IMR-90 (cell line): ENCODE measurements around the gene TMCC3. TPM values are rescaled to one million over a fixed set of nuclear protein-coding genes. Genes with fewer than 3 reads are reported as not detected.

Source experiments
- ATAC-seq: fragments of 200-7000 bp; cut with Tn5 transposase; 2 replicates; pipeline ENCODE4 v1.9.1; 2020; ENCODE audit warnings: low read depth, mild to moderate bottlenecking, moderate library complexity
- BruUV-seq: library from RNA; stranded (reverse); fragments of 400-500 nt; replicated peaks from 2 replicates; lab custom pipeline; 2021; lab: Mats Ljungman, UMichigan
- CTCF ChIA-PET: fragments of 300-600 bp; formaldehyde crosslinking; extraction: SDS; loops from one replicate; lab custom pipeline; 2021; ENCODE audit warnings: antibody characterized with exemption; lab: Yijun Ruan, JAX
- POLR2A ChIA-PET: fragments of 300-600 bp; sonication (Branson Sonifier 250); formaldehyde crosslinking; loops from one replicate; lab custom pipeline; 2022; ENCODE audit warnings: antibody characterized with exemption; ENCODE audit not compliant: unreplicated experiment; lab: Charles Lee
- DNase-seq: peaks from one replicate; pipeline ENCODE4 v3.0.0; 2013
- H2AFZ ChIP-seq: replicated peaks from 2 replicates; pipeline ENCODE3; 2013; ENCODE audit warnings: low read length, mild to moderate bottlenecking; ENCODE audit not compliant: poor library complexity
- H2AK5ac ChIP-seq: 2 replicates; pipeline ENCODE4 v1.6.1; 2013; ENCODE audit warnings: low read depth, low read length, inconsistent platforms
- H2AK9ac ChIP-seq: replicated peaks from 2 replicates; pipeline ENCODE3; 2013; ENCODE audit warnings: mild to moderate bottlenecking, low read depth, low read length, moderate library complexity; ENCODE audit not compliant: poor library complexity
- H2BK120ac ChIP-seq: 2 replicates; pipeline ENCODE4 v1.6.1; 2013; ENCODE audit warnings: low read depth, low read length, inconsistent platforms
- H2BK15ac ChIP-seq: 3 replicates; pipeline ENCODE4 v1.6.1; 2013; ENCODE audit warnings: low read depth, low read length, inconsistent platforms
- H2BK20ac ChIP-seq: 2 replicates; pipeline ENCODE4 v1.6.1; 2013; ENCODE audit warnings: low read depth, mild to moderate bottlenecking, inconsistent platforms, low read length, moderate library complexity
- H2BK5ac ChIP-seq: 2 replicates; pipeline ENCODE4 v1.6.1; 2013; ENCODE audit warnings: mild to moderate bottlenecking, low read depth, low read length, inconsistent platforms; ENCODE audit not compliant: poor library complexity, severe bottlenecking
- H3K14ac ChIP-seq: replicated peaks from 2 replicates; pipeline ENCODE4 v1.6.1; 2013; ENCODE audit warnings: low read depth, low read length, inconsistent platforms
- H3K18ac ChIP-seq: 2 replicates; pipeline ENCODE4 v1.6.1; 2013; ENCODE audit warnings: low read depth, low read length, control low read depth
- H3K23ac ChIP-seq: 2 replicates; pipeline ENCODE4 v1.6.1; 2013; ENCODE audit warnings: low read depth, low read length, inconsistent platforms
- H3K27ac ChIP-seq: 2 replicates; pipeline ENCODE4 v1.5.1; 2013; ENCODE audit warnings: mild to moderate bottlenecking, control low read depth, low read length; ENCODE audit not compliant: insufficient read depth
- H3K27me3 ChIP-seq: 2 replicates; pipeline ENCODE4 v1.6.1; 2013; ENCODE audit warnings: low read length; ENCODE audit not compliant: control insufficient read depth, insufficient read depth
- H3K36me3 ChIP-seq: 2 replicates; pipeline ENCODE4 v1.6.1; 2013; ENCODE audit warnings: low read length, mixed read lengths; ENCODE audit not compliant: control insufficient read depth, insufficient read depth
- H3K4ac ChIP-seq: 2 replicates; pipeline ENCODE4 v1.6.1; 2013; ENCODE audit warnings: low read depth, low read length, inconsistent platforms
- H3K4me1 ChIP-seq: 2 replicates; pipeline ENCODE4 v1.6.1; 2013; ENCODE audit warnings: low read length, mixed read lengths; ENCODE audit not compliant: control insufficient read depth, insufficient read depth
- H3K4me2 ChIP-seq: 2 replicates; pipeline ENCODE4 v1.6.1; 2013; ENCODE audit warnings: low read depth, mild to moderate bottlenecking, control low read depth, low read length, moderate library complexity
- H3K4me3 ChIP-seq: 2 replicates; pipeline ENCODE4 v1.5.1; 2013; ENCODE audit warnings: low read depth, mild to moderate bottlenecking, control low read depth, low read length, moderate library complexity; ENCODE audit not compliant: insufficient read depth
- H3K56ac ChIP-seq: 2 replicates; pipeline ENCODE4 v1.6.1; 2013; ENCODE audit warnings: low read length, inconsistent platforms; ENCODE audit not compliant: insufficient read depth; ENCODE audit errors: extremely low read depth
- H3K79me1 ChIP-seq, 2 experiments: 2 replicates each; pipeline ENCODE4 v1.6.1; 2013; ENCODE audit warnings: low read length in 2 of 2, inconsistent platforms in 1 of 2, low read depth in 1 of 2
- H3K9ac ChIP-seq: 2 replicates; pipeline ENCODE4 v1.6.1; 2013; ENCODE audit warnings: low read depth, low read length, control low read depth
- H3K9me1 ChIP-seq: 2 replicates; pipeline ENCODE4 v1.6.1; 2013; ENCODE audit warnings: low read length, inconsistent platforms; ENCODE audit not compliant: insufficient read depth
- H3K9me3 ChIP-seq: 2 replicates; pipeline ENCODE4 v1.6.1; 2013; ENCODE audit warnings: low read length; ENCODE audit not compliant: control insufficient read depth, insufficient read depth
- H4K20me1 ChIP-seq: 2 replicates; pipeline ENCODE4 v1.6.1; 2013; ENCODE audit warnings: low read length, inconsistent platforms; ENCODE audit not compliant: insufficient read depth
- H4K5ac ChIP-seq: 2 replicates; pipeline ENCODE4 v1.6.1; 2013; ENCODE audit warnings: mild to moderate bottlenecking, low read depth, low read length, control low read depth
- H4K8ac ChIP-seq, 2 experiments: 2 replicates each; pipeline ENCODE4 v1.6.1; 2013; ENCODE audit warnings: low read depth in 2 of 2, low read length in 2 of 2, control low read depth in 1 of 2, inconsistent platforms in 1 of 2
- H4K91ac ChIP-seq: 2 replicates; pipeline ENCODE4 v1.6.1; 2013; ENCODE audit warnings: low read depth, low read length, inconsistent platforms; ENCODE audit not compliant: insufficient read depth
- BHLHE40 ChIP-seq: fragments of 150-350 bp; IDR thresholded peaks from 2 replicates; pipeline ENCODE4 v1.6.1; 2016; ENCODE audit warnings: mild to moderate bottlenecking, low read depth, low read length
- CEBPB ChIP-seq: IDR thresholded peaks from 2 replicates; pipeline ENCODE4 v1.6.1; 2012; ENCODE audit warnings: low read depth, low read length, improper control_type of control experiment
- CHD1 ChIP-seq: IDR thresholded peaks from 2 replicates; pipeline ENCODE4 v1.6.1; 2012; ENCODE audit warnings: low read depth, low read length, improper control_type of control experiment
- FOS ChIP-seq: fragments of 150-350 bp; IDR thresholded peaks from 2 replicates; pipeline ENCODE4 v1.6.1; 2016; ENCODE audit warnings: low read depth, low read length
- MXI1 ChIP-seq: IDR thresholded peaks from 2 replicates; pipeline ENCODE4 v1.6.1; 2012; ENCODE audit warnings: low read depth, mild to moderate bottlenecking, low read length, moderate library complexity, borderline replicate concordance
- RAD21 ChIP-seq: IDR thresholded peaks from 2 replicates; pipeline ENCODE4 v1.6.1; 2012; ENCODE audit warnings: low read length, improper control_type of control experiment
- RCOR1 ChIP-seq: IDR thresholded peaks from 2 replicates; pipeline ENCODE4 v1.6.1; 2012; ENCODE audit warnings: mild to moderate bottlenecking, low read length, improper control_type of control experiment; ENCODE audit not compliant: insufficient replicate concordance
- RFX5 ChIP-seq: IDR thresholded peaks from 2 replicates; pipeline ENCODE4 v1.8.0; 2012; ENCODE audit warnings: low read depth, mild to moderate bottlenecking, low read length, moderate library complexity
- SMC3 ChIP-seq: fragments of 150-350 bp; IDR thresholded peaks from 2 replicates; pipeline ENCODE4 v1.6.1; 2016; ENCODE audit warnings: low read depth, mild to moderate bottlenecking, antibody characterized with exemption, low read length, moderate library complexity
- WGBS, 2 experiments: methylation state at CpG; one replicate each; pipeline versions ENCODE4 v1.1.5 to v1.1.7; 2013; ENCODE audit warnings: missing lambda C conversion rate in 2 of 2; ENCODE audit not compliant: insufficient read length in 1 of 2; ENCODE audit errors: extremely low coverage in 2 of 2; 5-methylcytosine and 5-hydroxymethylcytosine counted together
- dilution Hi-C: fragments of 300-500 bp; cut with HindIII; formaldehyde crosslinking; loops from one replicate; pipeline ENCODE4 v1.14.3; 2018; ENCODE audit warnings: low sequenced_read_pairs; ENCODE audit not compliant: unreplicated experiment
- in situ Hi-C: fragments of 300-500 bp; cut with MboI; formaldehyde crosslinking; loops from 3 replicates; pipeline ENCODE4 v1.14.3; 2019; ENCODE audit warnings: low sequenced_read_pairs, inconsistent platforms, mixed read lengths
- intact Hi-C: fragments of 100-400 bp; cut with micrococcal nuclease; formaldehyde crosslinking; loops from 2 replicates; pipeline ENCODE4 v1.10.0; 2022
- polyA plus RNA-seq, 3 experiments: library from polyadenylated mRNA; depleted of rRNA; stranded (reverse); fragments of >200 nt; gene quantifications; 2 replicates each; pipeline ENCODE4 v1.2.3, GENCODE V29; 2012; ENCODE audit warnings: low replicate concordance in 1 of 3
- total RNA-seq: library from RNA; depleted of rRNA; stranded (reverse); fragments of >200 nt; gene quantifications from 2 replicates; pipeline ENCODE4 v1.2.3, GENCODE V29; 2012
- TF ChIP-seq, protein P1 (sequence below): conservative IDR thresholded peaks from 2 replicates; pipeline ENCODE4 v1.5.1; 2012; ENCODE audit warnings: mild to moderate bottlenecking, low read depth, low read length, improper control_type of control experiment
- TF ChIP-seq, protein P2 (sequence below): fragments of 150-350 bp; IDR thresholded peaks from 2 replicates; pipeline ENCODE4 v1.6.1; 2016; ENCODE audit warnings: low read depth, mild to moderate bottlenecking, low read length, moderate library complexity, borderline replicate concordance

TMCC3 gene
- total and polyA plus RNA-seq, 2 of the 4 experiments (the other 2 are of a cell fraction), result 0.14 to 0.36 TPM

DNA sequence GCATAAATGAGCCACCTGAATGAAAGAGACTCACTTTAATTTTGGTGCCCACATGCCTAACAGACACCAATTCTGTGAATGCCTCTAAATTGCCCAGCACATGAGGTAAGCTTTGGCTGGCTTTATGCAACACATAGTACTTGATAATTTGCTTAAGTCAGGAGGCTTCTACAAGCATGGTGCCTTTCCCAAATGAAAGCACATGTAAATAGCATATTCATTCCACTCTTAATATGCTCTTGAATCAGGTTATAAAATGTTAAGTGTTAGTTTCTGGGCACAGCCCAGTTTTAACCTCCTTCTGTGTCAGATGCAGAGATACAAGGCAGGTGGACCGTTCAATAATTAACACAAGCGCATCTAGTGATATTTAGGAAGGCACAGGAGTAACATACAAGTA, 15.6 kb downstream of the TMCC3 start:
- Histone ChIP-seq H3K79me1 (no peaks in the 10 kb centered on the region), H3K56ac (no peak overlapping the region), H3K9me1 (no peaks in the 10 kb centered on the region), H4K20me1 (no peaks in the 10 kb centered on the region), H3K14ac (no peak overlapping the region), H2BK20ac (no peak overlapping the region), H4K91ac (no peak overlapping the region), H3K4me3 (no peak overlapping the region), H3K27me3 (peaks cover 4% of the 10 kb centered on the region), H3K4me1 (no peaks in the 10 kb centered on the region), H3K9ac (no peak overlapping the region), H3K23ac (no peak overlapping the region), H3K36me3 (no peaks in the 10 kb centered on the region), H2AFZ (no peak overlapping the region), H3K18ac (no peak overlapping the region), H4K8ac (no peak overlapping the region), H4K5ac (no peak overlapping the region), H3K27ac (no peak overlapping the region), H2AK9ac (no peak overlapping the region), H3K9me3 (no peaks in the 10 kb centered on the region), H3K4me2 (no peak overlapping the region), H2AK5ac (no peak overlapping the region), H2BK120ac (no peak overlapping the region), H2BK5ac (no peak overlapping the region), H2BK15ac (no peak overlapping the region), H3K4ac (no peak overlapping the region)
- BruUV-seq, result no TSS peak
- in situ Hi-C loops, result no loop called here
- CTCF ChIA-PET, result no interaction called here
- DNase-seq (no peak), ATAC-seq (no peak)
- WGBS, 2 experiments, result no CpG with 5 or more reads among the region's 2 CpGs
- dilution Hi-C loops, result no loop called here
- intact Hi-C loops, result no loop called here
- POLR2A ChIA-PET, result no interaction called here
- TF ChIP-seq MXI1, result no peak
- no peak for TF ChIP-seq CHD1
- TF ChIP-seq SMC3, result no peak
- no peak for TF ChIP-seq BHLHE40
- no peak for TF ChIP-seq CEBPB
- TF ChIP-seq RAD21, result no peak
- no peak for TF ChIP-seq RFX5
- TF ChIP-seq, protein P1, sequence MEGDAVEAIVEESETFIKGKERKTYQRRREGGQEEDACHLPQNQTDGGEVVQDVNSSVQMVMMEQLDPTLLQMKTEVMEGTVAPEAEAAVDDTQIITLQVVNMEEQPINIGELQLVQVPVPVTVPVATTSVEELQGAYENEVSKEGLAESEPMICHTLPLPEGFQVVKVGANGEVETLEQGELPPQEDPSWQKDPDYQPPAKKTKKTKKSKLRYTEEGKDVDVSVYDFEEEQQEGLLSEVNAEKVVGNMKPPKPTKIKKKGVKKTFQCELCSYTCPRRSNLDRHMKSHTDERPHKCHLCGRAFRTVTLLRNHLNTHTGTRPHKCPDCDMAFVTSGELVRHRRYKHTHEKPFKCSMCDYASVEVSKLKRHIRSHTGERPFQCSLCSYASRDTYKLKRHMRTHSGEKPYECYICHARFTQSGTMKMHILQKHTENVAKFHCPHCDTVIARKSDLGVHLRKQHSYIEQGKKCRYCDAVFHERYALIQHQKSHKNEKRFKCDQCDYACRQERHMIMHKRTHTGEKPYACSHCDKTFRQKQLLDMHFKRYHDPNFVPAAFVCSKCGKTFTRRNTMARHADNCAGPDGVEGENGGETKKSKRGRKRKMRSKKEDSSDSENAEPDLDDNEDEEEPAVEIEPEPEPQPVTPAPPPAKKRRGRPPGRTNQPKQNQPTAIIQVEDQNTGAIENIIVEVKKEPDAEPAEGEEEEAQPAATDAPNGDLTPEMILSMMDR, result no peak
- no peak for TF ChIP-seq FOS
- TF ChIP-seq RCOR1, result no peak
- TF ChIP-seq, protein P2, sequence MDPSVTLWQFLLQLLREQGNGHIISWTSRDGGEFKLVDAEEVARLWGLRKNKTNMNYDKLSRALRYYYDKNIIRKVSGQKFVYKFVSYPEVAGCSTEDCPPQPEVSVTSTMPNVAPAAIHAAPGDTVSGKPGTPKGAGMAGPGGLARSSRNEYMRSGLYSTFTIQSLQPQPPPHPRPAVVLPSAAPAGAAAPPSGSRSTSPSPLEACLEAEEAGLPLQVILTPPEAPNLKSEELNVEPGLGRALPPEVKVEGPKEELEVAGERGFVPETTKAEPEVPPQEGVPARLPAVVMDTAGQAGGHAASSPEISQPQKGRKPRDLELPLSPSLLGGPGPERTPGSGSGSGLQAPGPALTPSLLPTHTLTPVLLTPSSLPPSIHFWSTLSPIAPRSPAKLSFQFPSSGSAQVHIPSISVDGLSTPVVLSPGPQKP, result no peak
